Lung (tissue), 12 donors: Measurements from ENCODE around the gene CHST7. TPM values are rescaled to one million over a fixed set of nuclear protein-coding genes. Genes with fewer than 3 reads are reported as not detected.
A peak's percentile ranks its signal among the peaks of the same experiment; 100 is the strongest.

Source experiments
- ATAC-seq: fragments of 200-7000 bp; cut with Tn5 transposase; one replicate; pipeline ENCODE4 v1.9.1; 2020; ENCODE audit warnings: moderate number of reproducible peaks; ENCODE audit not compliant: insufficient read depth, low FRiP score
- DNase-seq, 3 donors: peaks; one replicate each; pipeline ENCODE4 v3.0.0-alpha.2; 2013 to 2017
- H3K27ac ChIP-seq, 2 donors: one replicate each; pipeline ENCODE4 v1.5.1; 2013; ENCODE audit warnings: mild to moderate bottlenecking in 2 of 2, moderate library complexity in 2 of 2, control low read depth in 1 of 2, inconsistent platforms in 1 of 2, low read depth in 1 of 2, low read length in 1 of 2
- H3K27me3 ChIP-seq, 3 donors: one replicate each; pipeline ENCODE4 v1.5.1; 2013; ENCODE audit warnings: low read length in 2 of 3; ENCODE audit not compliant: control insufficient read depth in 3 of 3, insufficient read depth in 3 of 3
- H3K36me3 ChIP-seq, 4 donors: one replicate each; pipeline ENCODE4 v1.5.1; 2013; ENCODE audit warnings: low read length in 4 of 4, mild to moderate bottlenecking in 1 of 4, moderate library complexity in 1 of 4; ENCODE audit not compliant: control insufficient read depth in 4 of 4, insufficient read depth in 4 of 4
- H3K4me1 ChIP-seq, 5 donors: one replicate each; pipeline ENCODE4 v1.5.1; 2013; ENCODE audit warnings: low read length in 5 of 5, mild to moderate bottlenecking in 2 of 5, moderate library complexity in 1 of 5; ENCODE audit not compliant: control insufficient read depth in 5 of 5, insufficient read depth in 5 of 5
- H3K4me3 ChIP-seq: one replicate; pipeline ENCODE4 v1.5.1; 2013; ENCODE audit warnings: mild to moderate bottlenecking, control low read depth, moderate library complexity
- H3K9ac ChIP-seq, 2 donors: one replicate each; pipeline ENCODE4 v1.5.1; 2013; ENCODE audit warnings: low read length in 2 of 2, control low read depth in 1 of 2; ENCODE audit not compliant: insufficient read depth in 1 of 2
- H3K9me3 ChIP-seq, 4 donors: one replicate each; pipeline ENCODE4 v1.5.1; 2013; ENCODE audit warnings: low read length in 3 of 4, mild to moderate bottlenecking in 1 of 4, moderate library complexity in 1 of 4; ENCODE audit not compliant: control insufficient read depth in 4 of 4, insufficient read depth in 3 of 4
- CTCF ChIP-seq: IDR thresholded peaks from 2 replicates; pipeline ENCODE4 v1.5.1; 2012; ENCODE audit warnings: mild to moderate bottlenecking; ENCODE audit errors: control extremely low read depth, extremely low read depth
- WGBS, 2 donors: extraction: QIAGEN DNeasy Blood & Tissue Kit; methylation state at CpG; one replicate each; pipeline ENCODE4 v1.1.7; 2013; 5-methylcytosine and 5-hydroxymethylcytosine counted together
- polyA plus RNA-seq, 2 donors: library from polyadenylated mRNA; stranded (reverse); fragments of 200-250 nt; gene quantifications; one replicate each; pipeline ENCODE4 v1.2.1, GENCODE V29; 2013
- total RNA-seq, 2 donors: library from RNA; depleted of rRNA in 1 of 2; stranded (reverse); fragments of >200 nt in 1 of 2; gene quantifications; one replicate each; pipeline ENCODE4 v1.2.1, GENCODE V29; 2014 to 2021
- donor health status: control.
- donor health status: control.
- donor health status: Bipolar disorder and iron deficiency.
- donor health status: healthy.
- donor health status: DM: yes; HTN: yes; CAD: no.

Gene CHST7
- total and polyA plus RNA-seq, 4 donors: 2.0 to 8.5 (median 7.9) TPM

- Histone ChIP-seq H3K4me3 (no peak overlapping the region), H3K36me3 (no peaks in the 10 kb centered on the region), H3K27me3 (peaks cover 0 to 2% (median 0%) of the 10 kb centered on the region in 3 donors), H3K4me1 (peaks cover 0 to 3% (median 0%) of the 10 kb centered on the region in 5 donors), H3K27ac (no peak overlapping the region), H3K9ac (no peak overlapping the region), H3K9me3 (no peaks in the 10 kb centered on the region)
- 24 to 59% methylated on average over 6 of the region's 6 CpGs for WGBS, 2 donors
- TF ChIP-seq CTCF: no peak
- DNase-seq: no peak
- ATAC-seq: peak; percentile 62
These were observed 11.5 kb upstream of the CHST7 start for GRCh38 chrX:46561824-46562657.

- peaks cover 0 to 3% (median 0%) of the 10 kb centered on the region in 3 donors for H3K27me3 ChIP-seq
- peaks cover 0 to 1% (median 0%) of the 10 kb centered on the region in 5 donors for H3K4me1 ChIP-seq
- no peak overlapping the region for H3K4me3 ChIP-seq
- no peaks in the 10 kb centered on the region for H3K36me3 ChIP-seq
- DNase-seq (no peak), ATAC-seq (no peak)
- no peak for TF ChIP-seq CTCF
- peaks cover 0 to 2% (median 0%) of the 10 kb centered on the region in 4 donors for H3K9me3 ChIP-seq
- no peak overlapping the region for H3K27ac ChIP-seq
- H3K9ac ChIP-seq: no peak overlapping the region
These were observed 6.2 kb upstream of the CHST7 start for GRCh38 chrX:46567388-46567787.

- DNase-seq: no peak
- Histone ChIP-seq H3K9ac (no peak overlapping the region), H3K4me3 (no peak overlapping the region), H3K36me3 (no peaks in the 10 kb centered on the region), H3K4me1 (peaks cover 0 to 2% (median 0%) of the 10 kb centered on the region in 5 donors), H3K27ac (no peak overlapping the region), H3K9me3 (peaks cover 0 to 13% (median 0%) of the 10 kb centered on the region in 4 donors), H3K27me3 (peaks cover 0 to 4% (median 2%) of the 10 kb centered on the region in 3 donors)
- ATAC-seq: no peak
- TF ChIP-seq CTCF: no peak
These were observed 3.9 kb upstream of the CHST7 start for GRCh38 chrX:46569621-46570020.
